GM12878 (cell line): ENCODE results near the gene TBC1D25. TPM values are rescaled to one million over a fixed set of nuclear protein-coding genes. Genes with fewer than 3 reads are reported as not detected.

ENCODE experiments used
- ATAC-seq: fragments of 200-7000 bp; cut with Tn5 transposase; 3 replicates; pipeline ENCODE4 v1.9.1; 2020; ENCODE audit warnings: mild to moderate bottlenecking, moderate library complexity
- BruUV-seq: library from RNA; stranded (reverse); fragments of 400-500 nt; replicated peaks from 2 replicates; lab custom pipeline; 2021; lab: Mats Ljungman, UMichigan
- CTCF ChIA-PET: fragments of 300-600 bp; sonication (Branson Sonifier 250); formaldehyde crosslinking; extraction: SDS; loops from one replicate; lab custom pipeline; 2021; ENCODE audit warnings: inconsistent platforms; lab: Yijun Ruan, JAX
- POLR2A ChIA-PET: fragments of 350-600 bp; formaldehyde crosslinking; extraction: SDS; loops from one replicate; lab custom pipeline; 2021; ENCODE audit warnings: inconsistent platforms; lab: Charles Lee
- RAD21 ChIA-PET: fragments of 300-600 bp; sonication (Branson Sonifier 250); formaldehyde crosslinking; loops from one replicate; lab custom pipeline; 2023; ENCODE audit warnings: antibody characterized with exemption; ENCODE audit not compliant: unreplicated experiment; lab: Charles Lee
- SMC1A ChIA-PET: fragments of 300-600 bp; sonication (Branson Sonifier 250); formaldehyde crosslinking; loops from one replicate; lab custom pipeline; 2023; ENCODE audit not compliant: unreplicated experiment, uncharacterized antibody; lab: Charles Lee
- DNase-seq: peaks from one replicate; pipeline ENCODE4 v3.0.0-alpha.2; 2011; ENCODE audit warnings: low read depth, low spot score
- FAIRE-seq: peaks from 3 replicates; lab custom pipeline; 2011; peaks lifted over from hg19 to GRCh38; lab: Jason Lieb, UNC
- H2AFZ ChIP-seq: 2 replicates; pipeline ENCODE4 v1.6.0; 2011; ENCODE audit warnings: low read depth, low read length, control low read depth; ENCODE audit not compliant: control insufficient read depth
- H3K27ac ChIP-seq: 2 replicates; pipeline ENCODE4 v1.5.1; 2011; ENCODE audit warnings: control low read depth; ENCODE audit not compliant: control insufficient read depth, insufficient read depth
- H3K27me3 ChIP-seq, 2 experiments: replicated peaks in 1 of 2; 2 replicates each; pipeline versions ENCODE4 v1.6.0 to v1.6.1; 2011; ENCODE audit warnings: low read length in 1 of 2; ENCODE audit not compliant: control insufficient read depth in 2 of 2, insufficient read depth in 2 of 2
- H3K36me3 ChIP-seq, 2 experiments: 2 replicates each; pipeline ENCODE4 v1.5.1; 2011; ENCODE audit warnings: low read length in 1 of 2; ENCODE audit not compliant: control insufficient read depth in 2 of 2, insufficient read depth in 2 of 2
- H3K4me1 ChIP-seq: 2 replicates; pipeline ENCODE4 v1.6.1; 2011; ENCODE audit warnings: mild to moderate bottlenecking, low read length, moderate library complexity, mixed read lengths; ENCODE audit not compliant: control insufficient read depth, insufficient read depth
- H3K4me2 ChIP-seq: 2 replicates; pipeline ENCODE4 v1.6.0; 2011; ENCODE audit warnings: control low read depth; ENCODE audit not compliant: control insufficient read depth, insufficient read depth
- H3K4me3 ChIP-seq: fragments of 200-600 bp; sonication (generic); 2 replicates; pipeline ENCODE4 v1.5.1; 2016
- H3K79me2 ChIP-seq: 2 replicates; pipeline ENCODE4 v1.6.0; 2011; ENCODE audit warnings: low read length; ENCODE audit not compliant: control insufficient read depth, insufficient read depth
- H3K9ac ChIP-seq: 2 replicates; pipeline ENCODE4 v1.8.0; 2011; ENCODE audit warnings: low read length, control low read depth, mixed read lengths; ENCODE audit not compliant: control insufficient read depth, insufficient read depth
- H3K9me3 ChIP-seq: replicated peaks from 3 replicates; pipeline ENCODE4 v1.5.1; 2011; ENCODE audit warnings: mild to moderate bottlenecking, low read length; ENCODE audit not compliant: control insufficient read depth, insufficient read depth
- H4K20me1 ChIP-seq: 2 replicates; pipeline ENCODE4 v1.6.0; 2011; ENCODE audit not compliant: control insufficient read depth, insufficient read depth
- CBX5 ChIP-seq: sonication (generic); IDR thresholded peaks from 2 replicates; pipeline ENCODE4 v1.6.1; 2016; ENCODE audit warnings: low read depth, moderate library complexity, mild to moderate bottlenecking, inconsistent platforms
- RAD21 ChIP-seq: IDR thresholded peaks from 2 replicates; pipeline ENCODE4 v1.6.1; 2011; ENCODE audit warnings: mild to moderate bottlenecking, low read depth, low read length, moderate library complexity; ENCODE audit not compliant: insufficient read depth
- SPI1 ChIP-seq: IDR thresholded peaks from 2 replicates; pipeline ENCODE4 v1.6.1; 2011; ENCODE audit warnings: low read depth, mild to moderate bottlenecking, low read length, moderate library complexity, borderline replicate concordance; ENCODE audit not compliant: insufficient read depth
- ZNF622 ChIP-seq: fragments of 450-650 bp; IDR thresholded peaks from 2 replicates; pipeline ENCODE4 v1.6.1; 2017; ENCODE audit warnings: mild to moderate bottlenecking, inconsistent platforms
- WGBS: methylation state at CpG from one replicate; pipeline ENCODE4 v1.1.6; 2016; ENCODE audit warnings: low lambda C conversion rate; ENCODE audit not compliant: insufficient replicate concordance, insufficient coverage; ENCODE audit errors: missing lambda C conversion rate; 5-methylcytosine and 5-hydroxymethylcytosine counted together
- in situ Hi-C: fragments of 300-500 bp; cut with MboI; formaldehyde crosslinking; loops from 9 replicates; pipeline ENCODE4 v1.14.3; 2018; ENCODE audit warnings: mixed read lengths
- intact Hi-C: fragments of 100-400 bp; cut with micrococcal nuclease; formaldehyde crosslinking; loops from one replicate; pipeline ENCODE4 v1.14.2; 2022; ENCODE audit not compliant: unreplicated experiment
- polyA plus RNA-seq, 11 experiments: library from polyadenylated mRNA; depleted of rRNA in 4 of 11; unstranded in 6 of 11; stranded (reverse) in 5 of 11; fragments of >200 nt; fragmentation: Nextera tagmentation in 4 of 11; fragmentation: Illumina TruSeq in 1 of 11; extraction: Ambion mirVana in 4 of 11; extraction: Trizol in 1 of 11; gene quantifications; 1 replicate in 1 of 11; 2 replicates in 10 of 11; pipeline versions ENCODE4 v1.2.1 to v1.2.3, GENCODE V29; 2011 to 2016; ENCODE audit warnings: inconsistent platforms in 2 of 11, missing spikeins in 2 of 11, low read depth in 1 of 11
- total RNA-seq, 4 experiments: library from RNA; depleted of rRNA in 3 of 4; stranded (reverse); fragments of >200 nt in 3 of 4; fragmentation: Illumina TruSeq in 1 of 4; extraction: Trizol in 1 of 4; gene quantifications; 2 replicates each; pipeline versions ENCODE4 v1.2.1 to v1.2.3, GENCODE V29; 2013 to 2021
- TF ChIP-seq, protein P1 (sequence below): IDR thresholded peaks from 2 replicates; pipeline ENCODE4 v1.6.1; 2011; ENCODE audit warnings: low read depth, mild to moderate bottlenecking, low read length, moderate library complexity, borderline replicate concordance; ENCODE audit errors: extremely low read depth

Gene TBC1D25
- total and polyA plus RNA-seq, 10 of the 15 experiments (the other 5 are each of a cell fraction or from before 2014, with no cell fraction given): 0.79 to 17.3 (median 10.0) TPM

DNA sequence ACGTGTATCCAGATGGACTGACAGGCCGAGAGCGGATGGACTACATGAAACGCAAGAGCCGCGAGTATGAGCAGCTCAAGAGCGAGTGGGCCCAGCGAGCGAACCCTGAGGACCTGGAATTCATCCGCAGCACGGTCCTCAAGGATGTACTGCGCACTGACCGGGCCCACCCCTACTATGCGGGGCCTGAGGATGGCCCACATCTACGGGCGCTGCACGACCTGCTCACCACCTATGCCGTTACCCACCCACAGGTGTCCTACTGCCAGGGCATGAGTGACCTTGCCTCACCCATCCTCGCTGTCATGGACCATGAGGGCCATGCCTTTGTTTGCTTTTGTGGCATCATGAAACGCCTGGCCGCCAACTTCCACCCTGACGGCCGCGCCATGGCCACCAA lies 20.1 kb downstream of the TBC1D25 start:
- 85% methylated on average over 24 of the region's 24 CpGs for WGBS
- DNase-seq (no peak), FAIRE-seq (no peak), ATAC-seq (no peak)
- Histone ChIP-seq H4K20me1 (no peaks in the 10 kb centered on the region), H3K79me2 (no peaks in the 10 kb centered on the region), H3K4me2 (no peak overlapping the region), H3K9ac (no peak overlapping the region), H3K4me3 (no peak overlapping the region), H3K9me3 (no peaks in the 10 kb centered on the region; the same call in 2 of the 3 replicates), H2AFZ (no peak overlapping the region), H3K27ac (no peak overlapping the region), H3K4me1 (no peaks in the 10 kb centered on the region), H3K27me3 (no peaks in the 10 kb centered on the region), H3K36me3 (peaks cover 0 to 5% of the 10 kb centered on the region in 2 experiments; a peak in 2 of 4 replicates)
- ChIA-PET CTCF (no interaction called here), RAD21 (no interaction called here), SMC1A (no interaction called here), POLR2A (no interaction called here)
- no peak for TF ChIP-seq RAD21
- TF ChIP-seq SPI1: no peak
- in situ Hi-C loops (no loop called here), intact Hi-C loops (no loop called here)
- no TSS peak for BruUV-seq

DNA sequence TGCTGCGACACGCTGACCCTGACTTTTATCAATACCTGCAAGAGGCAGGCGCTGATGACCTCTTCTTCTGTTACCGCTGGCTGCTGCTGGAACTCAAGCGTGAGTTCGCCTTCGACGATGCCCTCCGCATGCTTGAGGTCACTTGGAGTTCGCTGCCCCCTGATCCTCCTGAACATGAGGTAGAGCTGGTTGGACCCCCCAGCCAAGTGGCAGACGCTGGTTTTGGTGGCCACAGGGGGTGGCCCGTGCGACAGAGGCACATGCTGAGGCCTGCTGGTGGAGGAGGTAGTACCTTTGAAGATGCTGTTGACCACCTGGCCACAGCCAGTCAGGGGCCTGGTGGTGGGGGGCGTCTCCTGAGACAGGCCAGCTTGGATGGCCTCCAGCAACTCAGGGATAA lies 20.5 kb downstream of the TBC1D25 start:
- CTCF ChIA-PET: no interaction called here
- Histone ChIP-seq H4K20me1 (no peaks in the 10 kb centered on the region), H3K4me2 (no peak overlapping the region), H3K36me3 (peaks cover 0 to 5% of the 10 kb centered on the region in 2 experiments; a peak in 2 of 4 replicates), H3K27me3 (no peaks in the 10 kb centered on the region), H3K79me2 (no peaks in the 10 kb centered on the region), H3K9ac (no peak overlapping the region), H3K4me3 (no peak overlapping the region), H3K4me1 (no peaks in the 10 kb centered on the region), H2AFZ (no peak overlapping the region), H3K9me3 (no peaks in the 10 kb centered on the region; the same call in 2 of the 3 replicates), H3K27ac (no peak overlapping the region)
- POLR2A ChIA-PET: no interaction called here
- RAD21 ChIA-PET: no interaction called here
- SMC1A ChIA-PET: no interaction called here
- 79% methylated on average over 14 of the region's 14 CpGs for WGBS
- no peak for FAIRE-seq
- BruUV-seq: no TSS peak
- intact Hi-C loops (no loop called here), in situ Hi-C loops (no loop called here)
- no peak for DNase-seq
- ATAC-seq: no peak
- TF ChIP-seq ZNF622 (no peak), CBX5 (no peak)
- TF ChIP-seq, protein P1, sequence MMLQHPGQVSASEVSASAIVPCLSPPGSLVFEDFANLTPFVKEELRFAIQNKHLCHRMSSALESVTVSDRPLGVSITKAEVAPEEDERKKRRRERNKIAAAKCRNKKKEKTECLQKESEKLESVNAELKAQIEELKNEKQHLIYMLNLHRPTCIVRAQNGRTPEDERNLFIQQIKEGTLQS: no peak
